ENCODE measurements around the gene DMPK.

DMPK gene
- long read RNA-seq: 0 reads

DNA sequence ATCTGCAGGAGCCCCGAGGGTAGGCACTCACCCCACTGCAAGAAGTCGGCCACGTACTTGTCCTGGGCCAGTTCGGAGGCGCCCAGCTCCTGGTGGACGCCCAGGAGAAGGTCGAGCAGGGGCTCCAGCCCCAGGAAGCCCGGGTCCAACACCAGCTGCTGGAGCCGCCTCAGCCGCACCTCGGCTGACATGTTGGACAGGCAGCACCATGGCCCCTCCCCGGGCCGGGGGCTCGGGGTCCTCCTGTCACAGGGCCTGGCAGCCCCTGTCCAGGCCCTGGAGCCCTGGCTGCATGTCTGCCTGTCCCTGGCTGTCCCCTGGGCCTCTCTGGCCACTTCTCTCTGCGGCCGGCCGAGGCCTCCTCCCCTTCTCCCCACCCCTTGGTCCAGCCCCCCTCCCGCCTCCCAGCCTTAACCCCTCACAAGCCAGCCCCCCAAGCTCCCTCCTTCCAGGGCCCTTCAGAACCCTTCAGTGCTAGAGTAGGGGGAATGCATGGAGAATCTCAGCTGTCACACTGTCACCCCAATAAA, at the start of gene DMPK:
TSS of gene DMPK (minus strand) at position 329 of the 530 bp plus-strand sequence. CDS start at position 191, 138 bp downstream.
- no peak for DNase-seq (ENCODE audit: low read depth in 1 of 2, low spot score in 1 of 2)
- H3K27me3 ChIP-seq (ENCODE audit: insufficient read depth, poor library complexity, severe bottlenecking): peaks cover 74% of the 10 kb centered on the region
- no peak within 1 kb of the TSS for H3K4me3 ChIP-seq (replicated peaks; ENCODE audit: insufficient read depth, low read length)
- TF ChIP-seq GABPA (IDR thresholded peaks at IDR 0.05; ENCODE audit: low read depth) (no peak), REST (IDR thresholded peaks at IDR 0.05; ENCODE audit: insufficient replicate concordance, low read depth) (no peak)
- no peak within 1 kb of the TSS for H3K27ac ChIP-seq (replicated peaks)

DNA sequence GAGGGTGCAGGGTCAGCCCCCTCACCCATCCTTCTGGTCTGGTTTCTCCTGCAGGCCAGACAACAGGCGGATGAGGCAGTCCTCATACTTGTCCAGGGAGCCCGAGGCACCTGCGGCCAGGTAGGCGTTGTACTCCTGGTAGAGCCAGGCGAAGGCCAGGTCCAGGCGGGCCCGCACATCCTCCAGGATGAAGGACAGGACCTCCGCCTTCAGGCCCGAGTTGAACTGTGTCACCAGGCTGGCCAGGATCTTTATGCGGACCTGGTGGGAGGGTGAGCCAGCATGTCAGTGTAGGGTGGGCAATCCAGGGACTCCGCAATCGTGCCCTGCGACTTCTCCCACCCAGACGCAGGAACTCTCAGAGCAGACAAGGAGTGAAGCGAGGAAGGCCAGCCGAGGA, 46.7 kb upstream of the DMPK start:
- TF ChIP-seq, protein P1, sequence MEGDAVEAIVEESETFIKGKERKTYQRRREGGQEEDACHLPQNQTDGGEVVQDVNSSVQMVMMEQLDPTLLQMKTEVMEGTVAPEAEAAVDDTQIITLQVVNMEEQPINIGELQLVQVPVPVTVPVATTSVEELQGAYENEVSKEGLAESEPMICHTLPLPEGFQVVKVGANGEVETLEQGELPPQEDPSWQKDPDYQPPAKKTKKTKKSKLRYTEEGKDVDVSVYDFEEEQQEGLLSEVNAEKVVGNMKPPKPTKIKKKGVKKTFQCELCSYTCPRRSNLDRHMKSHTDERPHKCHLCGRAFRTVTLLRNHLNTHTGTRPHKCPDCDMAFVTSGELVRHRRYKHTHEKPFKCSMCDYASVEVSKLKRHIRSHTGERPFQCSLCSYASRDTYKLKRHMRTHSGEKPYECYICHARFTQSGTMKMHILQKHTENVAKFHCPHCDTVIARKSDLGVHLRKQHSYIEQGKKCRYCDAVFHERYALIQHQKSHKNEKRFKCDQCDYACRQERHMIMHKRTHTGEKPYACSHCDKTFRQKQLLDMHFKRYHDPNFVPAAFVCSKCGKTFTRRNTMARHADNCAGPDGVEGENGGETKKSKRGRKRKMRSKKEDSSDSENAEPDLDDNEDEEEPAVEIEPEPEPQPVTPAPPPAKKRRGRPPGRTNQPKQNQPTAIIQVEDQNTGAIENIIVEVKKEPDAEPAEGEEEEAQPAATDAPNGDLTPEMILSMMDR (IDR thresholded peaks at IDR 0.05; ENCODE audit: insufficient read depth, low read length): no peak
- TF ChIP-seq SPI1 (IDR thresholded peaks at IDR 0.05; ENCODE audit: borderline replicate concordance, low read depth) (no peak), REST (IDR thresholded peaks at IDR 0.05; ENCODE audit: insufficient replicate concordance, low read depth) (no peak), GABPA (IDR thresholded peaks at IDR 0.05; ENCODE audit: low read depth) (no peak), POLR2AphosphoS5 (IDR thresholded peaks at IDR 0.05; ENCODE audit: low read depth) (no peak)
- no peak overlapping the region for H3K4me3 ChIP-seq (replicated peaks; ENCODE audit: insufficient read depth, low read length)
- no peak for DNase-seq (ENCODE audit: low read depth in 1 of 2, low spot score in 1 of 2)
- no peaks in the 10 kb centered on the region for H3K27me3 ChIP-seq (ENCODE audit: insufficient read depth, poor library complexity, severe bottlenecking)
- no peak overlapping the region for H3K27ac ChIP-seq (replicated peaks)

- no peak overlapping the region for H3K27ac ChIP-seq (replicated peaks)
- H3K4me3 ChIP-seq (replicated peaks; ENCODE audit: insufficient read depth, low read length): no peak overlapping the region
- H3K27me3 ChIP-seq (ENCODE audit: insufficient read depth, poor library complexity, severe bottlenecking): no peaks in the 10 kb centered on the region
- DNase-seq (ENCODE audit: low read depth in 1 of 2, low spot score in 1 of 2): no peak
- TF ChIP-seq GABPA (IDR thresholded peaks at IDR 0.05; ENCODE audit: low read depth) (no peak), POLR2AphosphoS5 (IDR thresholded peaks at IDR 0.05; ENCODE audit: low read depth) (no peak), SPI1 (IDR thresholded peaks at IDR 0.05; ENCODE audit: borderline replicate concordance, low read depth) (no peak), REST (IDR thresholded peaks at IDR 0.05; ENCODE audit: insufficient replicate concordance, low read depth) (no peak)
- TF ChIP-seq, protein P1 (IDR thresholded peaks at IDR 0.05; ENCODE audit: insufficient read depth, low read length): no peak
Measured at GRCh38 chr19:45828523-45828922, 46.2 kb upstream of the DMPK start.
